Tibial nerve (tissue), 4 donors: ENCODE data around the gene POLR1F. TPM values are rescaled to one million over a fixed set of nuclear protein-coding genes. Genes with fewer than 3 reads are reported as not detected.
"Not testable (repeated sequence)": the region's sequence is repeated elsewhere in the genome, so short reads cannot be mapped to it uniquely, and the experiment has no call there.

ENCODE experiments used
- DNase-seq, 2 donors: peaks; one replicate each; pipeline ENCODE4 v3.0.0-alpha.2; 2019; ENCODE audit warnings: low spot score in 2 of 2
- H3K27ac ChIP-seq, 4 donors: fragments of 200-600 bp; sonication (generic) in 3 of 4; one replicate each; pipeline ENCODE4 v1.5.1; 2017 to 2019; ENCODE audit warnings: mild to moderate bottlenecking in 1 of 4
- H3K27me3 ChIP-seq, 2 donors: fragments of 200-600 bp; sonication (generic) in 1 of 2; one replicate each; pipeline versions ENCODE4 v1.5.1 to v1.6.0; 2017 to 2019
- H3K36me3 ChIP-seq, 3 donors: fragments of 200-600 bp; sonication (generic); one replicate each; pipeline ENCODE4 v1.5.1; 2018 to 2019
- H3K4me1 ChIP-seq, 4 donors: fragments of 200-600 bp; sonication (generic) in 3 of 4; one replicate each; pipeline ENCODE4 v1.5.1; 2017 to 2019
- H3K4me3 ChIP-seq, 4 donors: fragments of 200-600 bp; sonication (generic) in 3 of 4; one replicate each; pipeline ENCODE4 v1.5.1; 2017 to 2019; ENCODE audit warnings: mild to moderate bottlenecking in 1 of 4, moderate library complexity in 1 of 4
- H3K9me3 ChIP-seq, 4 donors: fragments of 200-600 bp; sonication (generic) in 3 of 4; one replicate each; pipeline ENCODE4 v1.5.1; 2017 to 2019
- EP300 ChIP-seq, 2 donors: sonication (generic); formaldehyde crosslinking; IDR thresholded peaks; one replicate each; pipeline ENCODE4 v1.6.1; 2017; ENCODE audit warnings: antibody characterized with exemption in 2 of 2, mild to moderate bottlenecking in 1 of 2
- POLR2A ChIP-seq, 2 donors: fragments of 450-650 bp; IDR thresholded peaks; one replicate each; pipeline ENCODE4 v1.6.1; 2017; ENCODE audit warnings: antibody characterized with exemption in 2 of 2, mild to moderate bottlenecking in 2 of 2, moderate library complexity in 2 of 2
- WGBS, 2 donors: methylation state at CpG; one replicate each; pipeline ENCODE4 v1.1.5; 2018; 5-methylcytosine and 5-hydroxymethylcytosine counted together
- total RNA-seq, 4 donors: library from RNA; depleted of rRNA; stranded (reverse); fragments of >200 nt; gene quantifications; one replicate each; pipeline ENCODE4 v1.1.0, GENCODE V29; 2016
- TF ChIP-seq, protein P1 (sequence below), 5 experiments: fragments of 200-600 bp in 3 of 5; fragments of 450-650 bp in 2 of 5; sonication (generic) in 3 of 5; IDR thresholded peaks; one replicate each; pipeline ENCODE4 v1.5.1; 2016 to 2019; ENCODE audit warnings: antibody characterized with exemption in 5 of 5, mild to moderate bottlenecking in 3 of 5, moderate library complexity in 2 of 5

The POLR1F gene
- total RNA-seq, 4 donors from 2014 or later: 10.6 to 30.3 (median 12.8) TPM

- peaks cover 0 to 6% (median 0%) of the 10 kb centered on the region in 4 donors for H3K9me3 ChIP-seq
- H3K4me3 ChIP-seq: no peak overlapping the region
- no peaks in the 10 kb centered on the region for H3K27me3 ChIP-seq
- no peak overlapping the region for H3K27ac ChIP-seq
- no peak for DNase-seq
- TF ChIP-seq, protein P1, sequence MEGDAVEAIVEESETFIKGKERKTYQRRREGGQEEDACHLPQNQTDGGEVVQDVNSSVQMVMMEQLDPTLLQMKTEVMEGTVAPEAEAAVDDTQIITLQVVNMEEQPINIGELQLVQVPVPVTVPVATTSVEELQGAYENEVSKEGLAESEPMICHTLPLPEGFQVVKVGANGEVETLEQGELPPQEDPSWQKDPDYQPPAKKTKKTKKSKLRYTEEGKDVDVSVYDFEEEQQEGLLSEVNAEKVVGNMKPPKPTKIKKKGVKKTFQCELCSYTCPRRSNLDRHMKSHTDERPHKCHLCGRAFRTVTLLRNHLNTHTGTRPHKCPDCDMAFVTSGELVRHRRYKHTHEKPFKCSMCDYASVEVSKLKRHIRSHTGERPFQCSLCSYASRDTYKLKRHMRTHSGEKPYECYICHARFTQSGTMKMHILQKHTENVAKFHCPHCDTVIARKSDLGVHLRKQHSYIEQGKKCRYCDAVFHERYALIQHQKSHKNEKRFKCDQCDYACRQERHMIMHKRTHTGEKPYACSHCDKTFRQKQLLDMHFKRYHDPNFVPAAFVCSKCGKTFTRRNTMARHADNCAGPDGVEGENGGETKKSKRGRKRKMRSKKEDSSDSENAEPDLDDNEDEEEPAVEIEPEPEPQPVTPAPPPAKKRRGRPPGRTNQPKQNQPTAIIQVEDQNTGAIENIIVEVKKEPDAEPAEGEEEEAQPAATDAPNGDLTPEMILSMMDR (IDR thresholded peaks at IDR 0.05): no peak
- no peak for TF ChIP-seq POLR2A (IDR thresholded peaks at IDR 0.05)
- TF ChIP-seq EP300 (IDR thresholded peaks at IDR 0.05): no peak
- WGBS, 2 donors: 88 to 93% methylated on average over 3 of the region's 3 CpGs
- H3K36me3 ChIP-seq: peaks cover 0 to 44% (median 2%) of the 10 kb centered on the region in 3 donors
- H3K4me1 ChIP-seq: no peaks in the 10 kb centered on the region
Measured at GRCh38 chr7:19698331-19698730, 10.5 kb downstream of the POLR1F start.

DNA sequence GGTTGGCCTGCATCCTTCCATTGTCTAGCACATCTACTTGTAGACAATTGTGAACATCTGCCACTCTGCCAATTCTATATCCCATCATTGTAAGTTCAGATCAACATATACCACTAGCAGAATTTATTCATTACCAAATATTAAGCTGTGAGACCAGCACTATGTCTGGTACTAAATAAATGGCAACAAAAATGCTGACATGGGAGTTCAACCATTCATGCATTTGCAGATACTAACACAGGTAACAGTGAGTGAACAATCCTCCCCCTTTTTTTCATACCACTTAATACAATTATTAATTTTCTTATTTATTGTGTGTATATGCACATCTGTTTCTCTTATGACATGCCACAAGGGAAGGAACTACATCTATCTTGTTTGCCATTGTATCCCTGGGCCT is 11.9 kb downstream of the POLR1F start:
- Histone ChIP-seq H3K27me3 (no peaks in the 10 kb centered on the region), H3K4me1 (no peaks in the 10 kb centered on the region), H3K27ac (no peak overlapping the region), H3K4me3 (no peak overlapping the region), H3K36me3 (peaks cover 0 to 30% (median 2%) of the 10 kb centered on the region in 3 donors), H3K9me3 (peaks cover 0 to 3% (median 0%) of the 10 kb centered on the region in 4 donors)
- no peak for DNase-seq
- TF ChIP-seq POLR2A (IDR thresholded peaks at IDR 0.05): no peak
- TF ChIP-seq, protein P1 (IDR thresholded peaks at IDR 0.05): no peak
- no peak for TF ChIP-seq EP300 (IDR thresholded peaks at IDR 0.05)

GRCh38 chr7:19692111-19692828 is 16.6 kb downstream of the POLR1F start:
- no peak overlapping the region for H3K4me3 ChIP-seq
- no peaks in the 10 kb centered on the region for H3K4me1 ChIP-seq
- peaks cover 0 to 2% (median 0%) of the 10 kb centered on the region in 3 donors for H3K36me3 ChIP-seq
- WGBS, 2 donors: 96 to 97% methylated on average over 21 to 26 of the region's 26 CpGs
- TF ChIP-seq, protein P1 (IDR thresholded peaks at IDR 0.05): no peak
- TF ChIP-seq EP300 (IDR thresholded peaks at IDR 0.05): no peak
- TF ChIP-seq POLR2A (IDR thresholded peaks at IDR 0.05): no peak
- DNase-seq: no peak
- peaks cover 0 to 7% (median 0%) of the 10 kb centered on the region in 4 donors for H3K9me3 ChIP-seq
- no peak overlapping the region for H3K27ac ChIP-seq
- no peaks in the 10 kb centered on the region for H3K27me3 ChIP-seq

GRCh38 chr7:19690736-19691135 is 18.1 kb downstream of the POLR1F start:
- no peak for TF ChIP-seq POLR2A (IDR thresholded peaks at IDR 0.05)
- TF ChIP-seq EP300 (IDR thresholded peaks at IDR 0.05): no peak
- TF ChIP-seq, protein P1 (IDR thresholded peaks at IDR 0.05): no peak
- H3K27ac ChIP-seq: no peak overlapping the region

DNA sequence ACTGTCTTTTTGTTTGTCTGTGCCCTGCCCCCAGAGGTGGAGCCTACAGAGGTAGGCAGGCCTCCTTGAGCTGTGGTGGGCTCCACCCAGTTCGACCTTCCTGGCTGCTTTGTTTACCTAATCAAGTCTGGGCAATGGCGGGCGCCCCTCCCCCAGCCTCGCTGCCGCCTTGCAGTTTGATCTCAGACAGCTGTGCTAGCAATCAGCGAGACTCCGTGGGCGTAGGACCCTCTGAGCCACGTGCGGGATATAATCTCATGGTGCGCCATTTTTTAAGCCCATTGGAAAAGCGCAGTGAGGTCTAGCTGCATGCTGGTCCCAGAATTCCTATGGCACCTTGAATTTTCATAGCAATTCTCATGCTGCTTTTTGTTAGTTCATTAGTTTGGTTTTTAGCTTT is 19.7 kb downstream of the POLR1F start:
- H3K36me3 ChIP-seq, H3K4me1 ChIP-seq, H3K27me3 ChIP-seq, DNase-seq, H3K9me3 ChIP-seq, H3K4me3 ChIP-seq, H3K27ac ChIP-seq: not testable (repeated sequence)
- 73 to 78% methylated on average over 9 to 12 of the region's 12 CpGs for WGBS, 2 donors

More at GRCh38 chr7:19690736-19691135, 18.1 kb downstream of the POLR1F start:
- no peaks in the 10 kb centered on the region for H3K27me3 ChIP-seq
- no peaks in the 10 kb centered on the region for H3K4me1 ChIP-seq
- peaks cover 0 to 7% (median 0%) of the 10 kb centered on the region in 4 donors for H3K9me3 ChIP-seq
- H3K4me3 ChIP-seq: no peak overlapping the region
- no peak for DNase-seq
- WGBS, 2 donors: 0 to 30% methylated on average over 1 of the region's 1 CpG
- no peaks in the 10 kb centered on the region for H3K36me3 ChIP-seq
